AG09309 (cell line): ENCODE results near the gene HUNK.

Experiments used
- DNase-seq: peaks from one replicate; pipeline ENCODE4 v3.0.0-alpha.2; 2010; ENCODE audit warnings: low read depth
- H3K4me3 ChIP-seq: 2 replicates; pipeline ENCODE4 v1.5.1; 2011; ENCODE audit warnings: mild to moderate bottlenecking, low read depth, low read length, moderate library complexity; ENCODE audit not compliant: control insufficient read depth
- CTCF ChIP-seq: IDR thresholded peaks from 2 replicates; pipeline ENCODE4 v1.5.1; 2011; ENCODE audit warnings: mild to moderate bottlenecking, low read depth, low read length, inconsistent platforms; ENCODE audit not compliant: insufficient read depth, control insufficient read depth; ENCODE audit errors: missing control alignments

The HUNK gene

GRCh38 chr21:31961027-31961426 lies 88.2 kb downstream of the HUNK start:
- no peak overlapping the region for H3K4me3 ChIP-seq
- DNase-seq, result no peak
- no peak for TF ChIP-seq CTCF

- no peak for TF ChIP-seq CTCF
- no peak for DNase-seq
- H3K4me3 ChIP-seq, result no peak overlapping the region
Measured at GRCh38 chr21:31961704-31962103, 88.9 kb downstream of the HUNK start.

GRCh38 chr21:31964692-31965091 lies 91.9 kb downstream of the HUNK start:
- no peak for TF ChIP-seq CTCF
- DNase-seq, result no peak
- H3K4me3 ChIP-seq, result no peak overlapping the region

- no peak overlapping the region for H3K4me3 ChIP-seq
- TF ChIP-seq CTCF, result no peak
- no peak for DNase-seq
Measured at GRCh38 chr21:31967334-31967733, 94.5 kb downstream of the HUNK start.

GRCh38 chr21:31972622-31973021 lies 99.8 kb downstream of the HUNK start:
- no peak for TF ChIP-seq CTCF
- H3K4me3 ChIP-seq, result no peak overlapping the region
- DNase-seq, result no peak

GRCh38 chr21:31973402-31973944 lies 100.7 kb downstream of the HUNK start:
- TF ChIP-seq CTCF, result no peak
- no peak for DNase-seq
- no peak overlapping the region for H3K4me3 ChIP-seq
